ENCODE data around the gene GOLGA8H. TPM values are rescaled to one million over a fixed set of nuclear protein-coding genes. Genes with fewer than 3 reads are reported as not detected.
"Not testable (repeated sequence)": the region's sequence is repeated elsewhere in the genome, so short reads cannot be mapped to it uniquely, and the experiment has no call there.

Gene GOLGA8H
- total RNA-seq, 1 donor from 2014 or later, result 0.52 TPM

- not testable (repeated sequence) for H3K27me3 ChIP-seq (ENCODE audit: control insufficient read depth in 3 of 3, insufficient read depth in 3 of 3, low read length in 3 of 3); H3K4me1 ChIP-seq (ENCODE audit: control insufficient read depth in 3 of 3, insufficient read depth in 3 of 3, low read length in 3 of 3); H3K9me3 ChIP-seq (ENCODE audit: control insufficient read depth in 3 of 3, low read length in 3 of 3); H3K27ac ChIP-seq (ENCODE audit: low read depth, low read length); H3K36me3 ChIP-seq (ENCODE audit: control insufficient read depth in 3 of 3, insufficient read depth in 3 of 3, low read length in 3 of 3)
- peak overlapping the region in 2 of 3 donors; percentile 74 to 89 for H3K9ac ChIP-seq (ENCODE audit: low read depth in 1 of 3, low read length in 3 of 3)
- peak overlapping the region; percentile 67 to 85 (median 83) for H3K4me3 ChIP-seq (ENCODE audit: low read length in 3 of 3)
These were observed 22.8 kb downstream of the GOLGA8H start for GRCh38 chr15:30626632-30627031.

- Histone ChIP-seq H3K4me1 (ENCODE audit: control insufficient read depth in 3 of 3, insufficient read depth in 3 of 3, low read length in 3 of 3) (no peaks in the 10 kb centered on the region), H3K9ac (ENCODE audit: low read depth in 1 of 3, low read length in 3 of 3) (no peak overlapping the region), H3K27me3 (ENCODE audit: control insufficient read depth in 3 of 3, insufficient read depth in 3 of 3, low read length in 3 of 3) (no peaks in the 10 kb centered on the region), H3K9me3 (ENCODE audit: control insufficient read depth in 3 of 3, low read length in 3 of 3) (no peaks in the 10 kb centered on the region), H3K27ac (ENCODE audit: low read depth, low read length) (no peak overlapping the region), H3K36me3 (ENCODE audit: control insufficient read depth in 3 of 3, insufficient read depth in 3 of 3, low read length in 3 of 3) (no peaks in the 10 kb centered on the region), H3K4me3 (ENCODE audit: low read length in 3 of 3) (no peak overlapping the region)
These were observed 46.4 kb downstream of the GOLGA8H start for GRCh38 chr15:30650012-30650929.

- H3K9ac ChIP-seq (ENCODE audit: low read depth in 1 of 3, low read length in 3 of 3); H3K9me3 ChIP-seq (ENCODE audit: control insufficient read depth in 3 of 3, low read length in 3 of 3); H3K27ac ChIP-seq (ENCODE audit: low read depth, low read length): not testable (repeated sequence)
These were observed 57.3 kb downstream of the GOLGA8H start for GRCh38 chr15:30661154-30661553.

More at GRCh38 chr15:30661154-30661553, 57.3 kb downstream of the GOLGA8H start:
- H3K27me3 ChIP-seq (ENCODE audit: control insufficient read depth in 3 of 3, insufficient read depth in 3 of 3, low read length in 3 of 3); H3K4me1 ChIP-seq (ENCODE audit: control insufficient read depth in 3 of 3, insufficient read depth in 3 of 3, low read length in 3 of 3); H3K36me3 ChIP-seq (ENCODE audit: control insufficient read depth in 3 of 3, insufficient read depth in 3 of 3, low read length in 3 of 3); H3K4me3 ChIP-seq (ENCODE audit: low read length in 3 of 3): not testable (repeated sequence)

Small RNA genes lying within 50 kb of the gene (small RNA-seq; reads per million reads assigned to genes)
- gene RF00096 (not detected), gene RN7SL628P (not detected), gene RN7SL796P (not detected)

Other genes starting within 250 kb of the GOLGA8H start
- 2.1 TPM for gene CHRFAM7A, start 210.5 kb upstream of the GOLGA8H start, total RNA-seq
- gene GOLGA8R, start 189.8 kb upstream of the GOLGA8H start, total RNA-seq, result 3.1 TPM
- 1.0 TPM for gene GOLGA8Q, start 52.0 kb upstream of the GOLGA8H start, total RNA-seq